ENCODE measurements around the gene SDHC. TPM values are rescaled to one million over a fixed set of nuclear protein-coding genes. Genes with fewer than 3 reads are reported as not detected.

Gene SDHC
- total and polyA plus RNA-seq, 2 of the 13 experiments (the other 11 are each of a cell fraction or from before 2014, with no cell fraction given), result 27.1 to 229 TPM

DNA sequence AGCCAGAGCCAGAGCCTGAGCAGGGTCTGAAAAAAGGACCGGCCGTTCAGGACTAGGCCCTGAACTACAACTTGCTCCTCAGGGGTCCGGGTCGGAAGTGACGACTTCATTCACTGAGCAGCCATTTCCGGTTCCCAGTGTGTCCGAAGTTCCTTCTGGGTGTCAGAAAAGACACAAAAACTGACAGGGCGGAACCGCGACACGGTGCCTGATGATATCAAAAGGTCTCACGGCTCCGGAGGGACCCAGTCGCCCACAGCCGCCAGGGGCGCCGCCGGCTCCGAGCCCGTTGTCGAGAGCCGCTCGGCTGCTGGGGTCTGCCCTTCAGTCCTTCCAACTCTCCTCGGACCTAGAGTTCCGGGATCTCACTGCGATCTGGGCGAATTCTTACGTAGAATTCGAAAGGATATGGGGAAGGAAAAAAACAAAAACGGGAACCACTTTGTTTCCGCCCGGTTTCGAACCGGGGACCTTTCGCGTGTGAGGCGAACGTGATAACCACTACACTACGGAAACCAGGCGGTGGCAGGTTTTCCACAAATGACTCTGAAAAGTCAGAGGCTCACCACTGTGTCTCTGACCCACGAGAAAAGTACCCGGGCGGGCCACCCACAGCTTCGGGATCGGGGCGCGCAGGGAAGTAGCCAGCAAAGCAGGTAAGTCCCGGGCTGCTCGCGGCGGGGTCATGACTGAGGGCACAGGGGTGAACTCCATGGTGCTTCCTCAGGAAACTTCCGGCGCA is 85.2 kb downstream of the SDHC start (continued):
- TF ChIP-seq, protein P1, sequence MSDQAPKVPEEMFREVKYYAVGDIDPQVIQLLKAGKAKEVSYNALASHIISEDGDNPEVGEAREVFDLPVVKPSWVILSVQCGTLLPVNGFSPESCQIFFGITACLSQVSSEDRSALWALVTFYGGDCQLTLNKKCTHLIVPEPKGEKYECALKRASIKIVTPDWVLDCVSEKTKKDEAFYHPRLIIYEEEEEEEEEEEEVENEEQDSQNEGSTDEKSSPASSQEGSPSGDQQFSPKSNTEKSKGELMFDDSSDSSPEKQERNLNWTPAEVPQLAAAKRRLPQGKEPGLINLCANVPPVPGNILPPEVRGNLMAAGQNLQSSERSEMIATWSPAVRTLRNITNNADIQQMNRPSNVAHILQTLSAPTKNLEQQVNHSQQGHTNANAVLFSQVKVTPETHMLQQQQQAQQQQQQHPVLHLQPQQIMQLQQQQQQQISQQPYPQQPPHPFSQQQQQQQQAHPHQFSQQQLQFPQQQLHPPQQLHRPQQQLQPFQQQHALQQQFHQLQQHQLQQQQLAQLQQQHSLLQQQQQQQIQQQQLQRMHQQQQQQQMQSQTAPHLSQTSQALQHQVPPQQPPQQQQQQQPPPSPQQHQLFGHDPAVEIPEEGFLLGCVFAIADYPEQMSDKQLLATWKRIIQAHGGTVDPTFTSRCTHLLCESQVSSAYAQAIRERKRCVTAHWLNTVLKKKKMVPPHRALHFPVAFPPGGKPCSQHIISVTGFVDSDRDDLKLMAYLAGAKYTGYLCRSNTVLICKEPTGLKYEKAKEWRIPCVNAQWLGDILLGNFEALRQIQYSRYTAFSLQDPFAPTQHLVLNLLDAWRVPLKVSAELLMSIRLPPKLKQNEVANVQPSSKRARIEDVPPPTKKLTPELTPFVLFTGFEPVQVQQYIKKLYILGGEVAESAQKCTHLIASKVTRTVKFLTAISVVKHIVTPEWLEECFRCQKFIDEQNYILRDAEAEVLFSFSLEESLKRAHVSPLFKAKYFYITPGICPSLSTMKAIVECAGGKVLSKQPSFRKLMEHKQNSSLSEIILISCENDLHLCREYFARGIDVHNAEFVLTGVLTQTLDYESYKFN (CRISPR knock-in tag; conservative IDR thresholded peaks at IDR 0.05), result no peak; the same call in none of the 2 replicates
- no peak for TF ChIP-seq ZSCAN30 (CRISPR knock-in tag; IDR thresholded peaks at IDR 0.05)
- TF ChIP-seq ZSCAN12 (CRISPR knock-in tag; IDR thresholded peaks at IDR 0.05), result peak; percentile 47; the same call in 1 of the 2 replicates
- TF ChIP-seq NR2F1 (CRISPR knock-in tag; IDR thresholded peaks at IDR 0.05), result peak in 1 of 2 experiments; percentile 68; a peak in 1 of 4 replicates
- peak; percentile 98 for TF ChIP-seq ZNF501 (CRISPR knock-in tag; IDR thresholded peaks at IDR 0.05)
- TF ChIP-seq, protein P2, sequence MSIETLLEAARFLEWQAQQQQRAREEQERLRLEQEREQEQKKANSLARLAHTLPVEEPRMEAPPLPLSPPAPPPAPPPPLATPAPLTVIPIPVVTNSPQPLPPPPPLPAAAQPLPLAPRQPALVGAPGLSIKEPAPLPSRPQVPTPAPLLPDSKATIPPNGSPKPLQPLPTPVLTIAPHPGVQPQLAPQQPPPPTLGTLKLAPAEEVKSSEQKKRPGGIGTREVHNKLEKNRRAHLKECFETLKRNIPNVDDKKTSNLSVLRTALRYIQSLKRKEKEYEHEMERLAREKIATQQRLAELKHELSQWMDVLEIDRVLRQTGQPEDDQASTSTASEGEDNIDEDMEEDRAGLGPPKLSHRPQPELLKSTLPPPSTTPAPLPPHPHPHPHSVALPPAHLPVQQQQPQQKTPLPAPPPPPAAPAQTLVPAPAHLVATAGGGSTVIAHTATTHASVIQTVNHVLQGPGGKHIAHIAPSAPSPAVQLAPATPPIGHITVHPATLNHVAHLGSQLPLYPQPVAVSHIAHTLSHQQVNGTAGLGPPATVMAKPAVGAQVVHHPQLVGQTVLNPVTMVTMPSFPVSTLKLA (IDR thresholded peaks at IDR 0.05), result no peak

DNA sequence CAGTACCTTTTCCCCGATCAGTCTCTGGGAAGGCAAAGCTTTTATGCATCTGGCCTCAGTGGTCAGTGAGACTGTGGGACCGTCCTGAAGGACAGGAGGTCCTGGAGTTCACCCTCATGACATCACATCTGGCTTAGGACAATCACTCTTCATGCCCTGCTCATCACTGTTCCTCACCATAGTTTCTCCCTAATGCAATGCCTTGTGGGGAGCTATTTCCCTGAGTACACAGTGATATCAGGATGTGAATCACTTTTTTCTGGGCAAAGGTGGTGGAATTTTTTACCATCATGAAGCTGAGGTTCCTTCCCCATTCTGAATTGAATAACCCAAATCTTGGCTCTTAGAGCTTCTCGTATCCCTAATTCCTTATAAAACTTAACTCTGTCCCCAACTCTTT is 88.3 kb downstream of the SDHC start:
- Histone ChIP-seq H3K4me3 (replicated peaks in 1 of 3; ENCODE audit: insufficient read depth in 1 of 3, low read depth in 2 of 3, low read length in 3 of 3) (no peak overlapping the region), H2AFZ (ENCODE audit: low read length) (no peak overlapping the region), H3K79me2 (ENCODE audit: insufficient read depth, low read length) (no peaks in the 10 kb centered on the region), H3K4me1 (ENCODE audit: insufficient read depth, low read length) (peaks cover 48% of the 10 kb centered on the region), H3K9ac (ENCODE audit: insufficient read depth, low read depth, low read length) (no peak overlapping the region), H4K20me1 (ENCODE audit: insufficient read depth, low read length) (no peaks in the 10 kb centered on the region), H3K9me3 (ENCODE audit: low read length) (no peaks in the 10 kb centered on the region), H3K36me3 (replicated peaks in 1 of 2; ENCODE audit: control insufficient read depth in 1 of 2, insufficient read depth in 2 of 2, low read length in 2 of 2) (no peaks in the 10 kb centered on the region), H3K27ac (ENCODE audit: extremely low read length, insufficient read depth, low read length) (no peak overlapping the region), H3K27me3 (ENCODE audit: control insufficient read depth in 1 of 2, insufficient read depth in 2 of 2, low read length in 2 of 2) (no peaks in the 10 kb centered on the region; a peak in 1 of 5 replicates), H3K4me2 (ENCODE audit: low read depth, low read length) (no peak overlapping the region)
- intact Hi-C loops (cut with micrococcal nuclease; ENCODE audit: unreplicated experiment), result no loop called here
- ChIA-PET POLR2A (no interaction called here), CTCF (ENCODE audit: low intra/inter-chr PET ratio, low total read pairs) (no interaction called here)
- in situ Hi-C loops (cut with HindIII; ENCODE audit: extremely low pct_ligation_motif_present, low pct_unique_long_range_greater_than_20kb), result no loop called here
- ATAC-seq (no peak), FAIRE-seq (no peak), DNase-seq (ENCODE audit: low spot score) (no peak)
- WGBS (ENCODE audit: low lambda C conversion rate), result 75% methylated on average over 3 of the region's 3 CpGs
- BruUV-seq (replicated peaks), result no TSS peak
- TF ChIP-seq, protein P3, sequence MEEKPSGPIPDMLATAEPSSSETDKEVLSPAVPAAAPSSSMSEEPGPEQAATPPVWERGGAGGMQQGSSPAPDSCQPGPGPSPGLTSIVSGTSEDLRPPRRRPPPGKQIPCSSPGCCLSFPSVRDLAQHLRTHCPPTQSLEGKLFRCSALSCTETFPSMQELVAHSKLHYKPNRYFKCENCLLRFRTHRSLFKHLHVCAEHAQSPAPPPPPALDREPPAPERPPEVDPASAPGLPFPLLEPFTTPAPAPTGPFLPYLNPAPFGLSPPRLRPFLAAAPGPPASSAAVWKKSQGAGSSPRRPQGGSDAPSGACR (CRISPR knock-in tag; IDR thresholded peaks at IDR 0.05), result no peak
- TF ChIP-seq ZNF577 (CRISPR knock-in tag; IDR thresholded peaks at IDR 0.05; ENCODE audit: borderline replicate concordance, low read depth) (no peak), MAF1 (CRISPR knock-in tag; IDR thresholded peaks at IDR 0.05; ENCODE audit: borderline replicate concordance) (no peak), MXD4 (CRISPR knock-in tag; IDR thresholded peaks at IDR 0.05) (no peak)
- TF ChIP-seq, protein P4, sequence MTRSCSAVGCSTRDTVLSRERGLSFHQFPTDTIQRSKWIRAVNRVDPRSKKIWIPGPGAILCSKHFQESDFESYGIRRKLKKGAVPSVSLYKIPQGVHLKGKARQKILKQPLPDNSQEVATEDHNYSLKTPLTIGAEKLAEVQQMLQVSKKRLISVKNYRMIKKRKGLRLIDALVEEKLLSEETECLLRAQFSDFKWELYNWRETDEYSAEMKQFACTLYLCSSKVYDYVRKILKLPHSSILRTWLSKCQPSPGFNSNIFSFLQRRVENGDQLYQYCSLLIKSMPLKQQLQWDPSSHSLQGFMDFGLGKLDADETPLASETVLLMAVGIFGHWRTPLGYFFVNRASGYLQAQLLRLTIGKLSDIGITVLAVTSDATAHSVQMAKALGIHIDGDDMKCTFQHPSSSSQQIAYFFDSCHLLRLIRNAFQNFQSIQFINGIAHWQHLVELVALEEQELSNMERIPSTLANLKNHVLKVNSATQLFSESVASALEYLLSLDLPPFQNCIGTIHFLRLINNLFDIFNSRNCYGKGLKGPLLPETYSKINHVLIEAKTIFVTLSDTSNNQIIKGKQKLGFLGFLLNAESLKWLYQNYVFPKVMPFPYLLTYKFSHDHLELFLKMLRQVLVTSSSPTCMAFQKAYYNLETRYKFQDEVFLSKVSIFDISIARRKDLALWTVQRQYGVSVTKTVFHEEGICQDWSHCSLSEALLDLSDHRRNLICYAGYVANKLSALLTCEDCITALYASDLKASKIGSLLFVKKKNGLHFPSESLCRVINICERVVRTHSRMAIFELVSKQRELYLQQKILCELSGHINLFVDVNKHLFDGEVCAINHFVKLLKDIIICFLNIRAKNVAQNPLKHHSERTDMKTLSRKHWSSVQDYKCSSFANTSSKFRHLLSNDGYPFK (CRISPR knock-in tag; IDR thresholded peaks at IDR 0.05; ENCODE audit: borderline replicate concordance), result no peak
